Panc1 (cell line): ENCODE results near the gene ADCY4. TPM values are rescaled to one million over a fixed set of nuclear protein-coding genes. Genes with fewer than 3 reads are reported as not detected.

ENCODE experiments used
- ATAC-seq: fragments of 200-7000 bp; cut with Tn5 transposase; 2 replicates; pipeline ENCODE4 v1.9.1; 2020; ENCODE audit warnings: mild to moderate bottlenecking, moderate library complexity
- BruUV-seq: library from RNA; stranded (reverse); fragments of 400-500 nt; replicated peaks from 2 replicates; lab custom pipeline; 2021; lab: Mats Ljungman, UMichigan
- CTCF ChIA-PET: fragments of 300-600 bp; sonication (Branson Sonifier 250); formaldehyde crosslinking; loops from one replicate; lab custom pipeline; 2022; ENCODE audit warnings: antibody characterized with exemption; lab: Charles Lee
- POLR2A ChIA-PET: fragments of 300-600 bp; sonication (Branson Sonifier 250); formaldehyde crosslinking; loops from one replicate; lab custom pipeline; 2022; ENCODE audit warnings: antibody characterized with exemption; lab: Charles Lee
- DNase-seq: peaks from one replicate; pipeline ENCODE4 v3.0.0-alpha.2; 2010; ENCODE audit warnings: low read depth, low spot score
- H3K27ac ChIP-seq: 2 replicates; pipeline ENCODE4 v1.5.1; 2011; ENCODE audit warnings: mild to moderate bottlenecking, low read length, inconsistent platforms
- H3K27me3 ChIP-seq: fragments of 200-500 bp; sonication (Bioruptor generic); 2 replicates; pipeline ENCODE4 v1.6.0; 2014; ENCODE audit warnings: low read length, inconsistent platforms; ENCODE audit not compliant: control insufficient read depth, insufficient read depth
- H3K36me3 ChIP-seq: fragments of 200-500 bp; sonication (Bioruptor generic); 2 replicates; pipeline ENCODE4 v1.5.1; 2014; ENCODE audit warnings: inconsistent platforms, mild to moderate bottlenecking, low read length, moderate library complexity; ENCODE audit not compliant: control insufficient read depth, insufficient read depth
- H3K4me1 ChIP-seq: 2 replicates; pipeline ENCODE4 v1.5.1; 2011; ENCODE audit warnings: inconsistent platforms, mild to moderate bottlenecking, low read length, moderate library complexity; ENCODE audit not compliant: control insufficient read depth, insufficient read depth
- H3K4me3 ChIP-seq, 2 experiments: 2 replicates each; pipeline ENCODE4 v1.5.1; 2011 to 2012; ENCODE audit warnings: low read depth in 2 of 2, low read length in 2 of 2, mild to moderate bottlenecking in 2 of 2, inconsistent platforms in 1 of 2, moderate library complexity in 1 of 2
- H3K9me3 ChIP-seq: fragments of 200-500 bp; sonication (Bioruptor generic); 2 replicates; pipeline ENCODE4 v1.5.1; 2014; ENCODE audit warnings: low read depth, mild to moderate bottlenecking, inconsistent platforms, low read length, moderate library complexity; ENCODE audit not compliant: control insufficient read depth, insufficient read depth
- POLR2AphosphoS5 ChIP-seq: IDR thresholded peaks from 2 replicates; pipeline ENCODE4 v1.6.1; 2012; ENCODE audit warnings: mild to moderate bottlenecking, low read depth, low read length, moderate library complexity
- SIN3A ChIP-seq: IDR thresholded peaks from 2 replicates; pipeline ENCODE4 v1.6.1; 2012; ENCODE audit warnings: low read depth, mild to moderate bottlenecking, low read length, moderate library complexity, borderline replicate concordance; ENCODE audit not compliant: insufficient read depth
- TCF7L2 ChIP-seq: IDR thresholded peaks from 2 replicates; pipeline ENCODE4 v1.6.1; 2011; ENCODE audit warnings: mild to moderate bottlenecking, low read depth, low read length, inconsistent platforms
- in situ Hi-C: cut with HindIII; loops from 2 replicates; pipeline ENCODE4 v1.10.0; 2016; ENCODE audit warnings: low sequenced_read_pairs, low pct_unique_long_range_greater_than_20kb
- intact Hi-C: fragments of 100-400 bp; cut with micrococcal nuclease; formaldehyde crosslinking; loops from one replicate; pipeline ENCODE4 v1.10.0; 2022; ENCODE audit not compliant: unreplicated experiment
- total RNA-seq: library from RNA; stranded (reverse); gene quantifications from one replicate; pipeline ENCODE4 v1.2.1, GENCODE V29; 2021; ENCODE audit not compliant: unreplicated experiment
- TF ChIP-seq, protein P1 (sequence below), 2 experiments: IDR thresholded peaks; 2 replicates each; pipeline ENCODE4 v1.6.1; 2011 to 2012; ENCODE audit warnings: low read depth in 2 of 2, control low read depth in 1 of 2, low read length in 1 of 2, mild to moderate bottlenecking in 1 of 2, moderate library complexity in 1 of 2; ENCODE audit not compliant: insufficient read depth in 1 of 2
- TF ChIP-seq, protein P2 (sequence below): fragments of 450-650 bp; IDR thresholded peaks from 2 replicates; pipeline ENCODE4 v1.5.1; 2017; ENCODE audit warnings: mild to moderate bottlenecking

ADCY4 gene
- total RNA-seq, 1 experiment from 2014 or later = 0.21 TPM

DNA sequence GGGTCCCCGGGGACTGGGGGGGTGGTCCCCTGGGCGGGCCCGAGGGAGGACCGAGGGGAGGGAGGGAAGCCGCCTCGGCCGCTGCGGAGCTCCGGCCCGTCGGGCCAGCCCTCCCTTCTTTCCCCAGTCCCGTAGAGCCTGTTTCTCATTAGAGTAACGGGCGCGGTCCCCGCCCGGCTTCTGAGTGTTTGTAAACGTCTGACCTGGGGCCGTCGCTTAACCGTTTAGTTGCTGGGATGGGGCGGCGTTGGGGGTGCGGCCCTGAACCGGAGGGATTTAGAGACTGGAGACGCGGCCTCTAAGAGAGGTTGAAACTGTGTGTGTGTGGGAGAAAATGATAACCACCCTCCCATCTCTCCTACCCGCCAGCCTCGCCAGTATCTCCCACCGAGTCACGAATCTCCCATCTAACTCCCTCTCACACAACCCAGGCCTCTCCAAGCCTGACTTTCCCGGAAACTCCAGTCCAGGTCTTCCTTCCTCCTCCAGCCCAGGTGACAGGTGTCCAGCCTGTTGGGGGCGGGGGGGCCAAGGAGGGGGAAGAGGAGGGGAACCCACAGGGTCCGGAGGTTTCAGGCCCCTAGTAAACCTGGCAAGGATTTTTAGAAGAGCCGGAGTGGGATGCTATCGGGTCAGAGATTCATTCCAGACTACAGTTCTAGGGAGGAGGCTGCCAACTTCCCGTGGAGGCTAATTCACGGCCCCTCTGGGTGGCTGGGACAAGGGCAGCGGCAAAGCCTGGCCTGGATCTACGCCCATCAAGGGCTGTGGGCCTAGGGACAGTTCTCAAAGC, 32.0 kb upstream of the ADCY4 start:
- TF ChIP-seq, protein P1, sequence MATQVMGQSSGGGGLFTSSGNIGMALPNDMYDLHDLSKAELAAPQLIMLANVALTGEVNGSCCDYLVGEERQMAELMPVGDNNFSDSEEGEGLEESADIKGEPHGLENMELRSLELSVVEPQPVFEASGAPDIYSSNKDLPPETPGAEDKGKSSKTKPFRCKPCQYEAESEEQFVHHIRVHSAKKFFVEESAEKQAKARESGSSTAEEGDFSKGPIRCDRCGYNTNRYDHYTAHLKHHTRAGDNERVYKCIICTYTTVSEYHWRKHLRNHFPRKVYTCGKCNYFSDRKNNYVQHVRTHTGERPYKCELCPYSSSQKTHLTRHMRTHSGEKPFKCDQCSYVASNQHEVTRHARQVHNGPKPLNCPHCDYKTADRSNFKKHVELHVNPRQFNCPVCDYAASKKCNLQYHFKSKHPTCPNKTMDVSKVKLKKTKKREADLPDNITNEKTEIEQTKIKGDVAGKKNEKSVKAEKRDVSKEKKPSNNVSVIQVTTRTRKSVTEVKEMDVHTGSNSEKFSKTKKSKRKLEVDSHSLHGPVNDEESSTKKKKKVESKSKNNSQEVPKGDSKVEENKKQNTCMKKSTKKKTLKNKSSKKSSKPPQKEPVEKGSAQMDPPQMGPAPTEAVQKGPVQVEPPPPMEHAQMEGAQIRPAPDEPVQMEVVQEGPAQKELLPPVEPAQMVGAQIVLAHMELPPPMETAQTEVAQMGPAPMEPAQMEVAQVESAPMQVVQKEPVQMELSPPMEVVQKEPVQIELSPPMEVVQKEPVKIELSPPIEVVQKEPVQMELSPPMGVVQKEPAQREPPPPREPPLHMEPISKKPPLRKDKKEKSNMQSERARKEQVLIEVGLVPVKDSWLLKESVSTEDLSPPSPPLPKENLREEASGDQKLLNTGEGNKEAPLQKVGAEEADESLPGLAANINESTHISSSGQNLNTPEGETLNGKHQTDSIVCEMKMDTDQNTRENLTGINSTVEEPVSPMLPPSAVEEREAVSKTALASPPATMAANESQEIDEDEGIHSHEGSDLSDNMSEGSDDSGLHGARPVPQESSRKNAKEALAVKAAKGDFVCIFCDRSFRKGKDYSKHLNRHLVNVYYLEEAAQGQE (IDR thresholded peaks at IDR 0.05; ENCODE audit: insufficient read depth in 1 of 2, low read depth in 2 of 2, low read length in 1 of 2) = no peak
- TF ChIP-seq, protein P2, sequence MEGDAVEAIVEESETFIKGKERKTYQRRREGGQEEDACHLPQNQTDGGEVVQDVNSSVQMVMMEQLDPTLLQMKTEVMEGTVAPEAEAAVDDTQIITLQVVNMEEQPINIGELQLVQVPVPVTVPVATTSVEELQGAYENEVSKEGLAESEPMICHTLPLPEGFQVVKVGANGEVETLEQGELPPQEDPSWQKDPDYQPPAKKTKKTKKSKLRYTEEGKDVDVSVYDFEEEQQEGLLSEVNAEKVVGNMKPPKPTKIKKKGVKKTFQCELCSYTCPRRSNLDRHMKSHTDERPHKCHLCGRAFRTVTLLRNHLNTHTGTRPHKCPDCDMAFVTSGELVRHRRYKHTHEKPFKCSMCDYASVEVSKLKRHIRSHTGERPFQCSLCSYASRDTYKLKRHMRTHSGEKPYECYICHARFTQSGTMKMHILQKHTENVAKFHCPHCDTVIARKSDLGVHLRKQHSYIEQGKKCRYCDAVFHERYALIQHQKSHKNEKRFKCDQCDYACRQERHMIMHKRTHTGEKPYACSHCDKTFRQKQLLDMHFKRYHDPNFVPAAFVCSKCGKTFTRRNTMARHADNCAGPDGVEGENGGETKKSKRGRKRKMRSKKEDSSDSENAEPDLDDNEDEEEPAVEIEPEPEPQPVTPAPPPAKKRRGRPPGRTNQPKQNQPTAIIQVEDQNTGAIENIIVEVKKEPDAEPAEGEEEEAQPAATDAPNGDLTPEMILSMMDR = no peak
- TF ChIP-seq POLR2AphosphoS5 (no peak), SIN3A (no peak), TCF7L2 (no peak)
- Histone ChIP-seq H3K4me1 (peaks cover 6% of the 10 kb centered on the region), H3K27me3 (no peaks in the 10 kb centered on the region), H3K9me3 (no peaks in the 10 kb centered on the region), H3K36me3 (no peaks in the 10 kb centered on the region; the same call in 1 of the 2 replicates), H3K27ac (0 out of 2 replicates have a peak overlapping the region, but pooled peaks have one; percentile 23), H3K4me3 (peak overlapping the region; percentile 35 to 53)
- intact Hi-C loops = no loop called here
- ChIA-PET CTCF (interaction anchor here (0.7 to 2.3 kb wide), 3 partner anchors 33 to 108 kb away, joined by 7 to 46 read pairs (median 8); partner anchors contain the start of gene KHNYN), POLR2A (no interaction called here)
- in situ Hi-C loops = no loop called here
- BruUV-seq = no TSS peak
- DNase-seq = no peak
- peak; percentile 79 for ATAC-seq

DNA sequence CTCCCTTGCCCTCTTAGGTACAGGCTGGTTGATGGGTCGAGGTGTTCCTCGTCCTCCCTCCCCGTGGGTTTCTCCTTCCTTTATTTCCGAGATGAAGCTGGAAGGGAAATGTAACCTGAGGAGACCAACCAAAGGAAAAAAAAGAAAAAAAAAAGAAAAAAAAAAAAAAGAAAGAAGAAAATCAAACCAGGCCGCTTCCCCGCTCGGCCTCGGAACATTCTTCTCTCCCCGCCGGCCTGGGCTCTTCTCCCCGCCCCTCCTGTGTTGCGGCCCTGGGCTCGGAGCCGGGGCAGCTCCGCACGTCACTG, 31.5 kb upstream of the ADCY4 start:
- intact Hi-C loops (no loop called here), in situ Hi-C loops (no loop called here)
- Histone ChIP-seq H3K36me3 (no peaks in the 10 kb centered on the region; the same call in 1 of the 2 replicates), H3K27me3 (no peaks in the 10 kb centered on the region), H3K4me3 (peak overlapping the region; percentile 35 to 53), H3K4me1 (peaks cover 6% of the 10 kb centered on the region), H3K27ac (0 out of 2 replicates have a peak overlapping the region, but pooled peaks have one; percentile 20), H3K9me3 (no peaks in the 10 kb centered on the region)
- BruUV-seq = no TSS peak
- TF ChIP-seq, protein P2 = no peak
- no peak for TF ChIP-seq POLR2AphosphoS5
- TF ChIP-seq TCF7L2 = no peak
- TF ChIP-seq SIN3A = no peak
- TF ChIP-seq, protein P1 (IDR thresholded peaks at IDR 0.05; ENCODE audit: insufficient read depth in 1 of 2, low read depth in 2 of 2, low read length in 1 of 2) = no peak
- DNase-seq = no peak
- ChIA-PET POLR2A (interaction anchor here (0.9 kb wide), 1 partner anchor 64 kb away, joined by 20 read pairs; no protein-coding TSS in a partner anchor), CTCF (interaction anchor here (0.7 to 2.3 kb wide), 4 partner anchors 33 to 108 kb away, joined by 4 to 46 read pairs (median 8); partner anchors contain the start of gene KHNYN)
- ATAC-seq = no peak; the same call in 1 of the 2 replicates
